ENCODE results near the gene AGMAT.

Gene AGMAT

DNA sequence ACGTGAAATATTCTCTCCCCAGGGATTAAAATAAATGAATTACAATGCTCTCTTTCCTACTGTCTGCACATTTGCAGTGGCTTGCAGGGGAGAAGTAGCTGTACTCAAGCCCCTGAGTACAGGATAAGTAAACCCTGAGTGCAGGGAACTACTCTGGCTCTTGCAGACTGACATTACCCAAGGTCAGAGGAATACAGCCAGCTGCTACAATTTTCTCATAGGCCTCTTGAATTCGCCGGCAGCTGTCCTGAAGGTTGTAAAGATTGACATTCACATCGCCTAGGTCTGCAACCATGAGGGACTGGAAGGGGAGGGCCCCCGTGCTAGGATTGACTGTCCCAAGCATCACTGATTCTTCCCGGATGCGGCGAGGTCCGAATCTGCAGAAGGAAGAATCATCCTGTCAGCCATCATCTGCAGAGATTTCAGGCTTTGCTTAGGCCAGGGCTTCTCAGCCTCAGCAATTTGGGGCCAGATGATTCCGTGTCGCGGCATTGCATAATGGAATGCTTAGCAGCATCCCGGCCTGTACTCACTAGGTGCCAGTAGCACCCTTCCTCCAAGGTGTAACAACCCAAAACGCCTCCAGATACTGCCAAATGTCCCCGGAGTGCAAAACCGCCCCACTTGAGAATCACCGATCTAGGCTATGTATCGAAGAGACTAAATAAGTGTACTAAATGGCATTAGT, 1.7 kb downstream of the AGMAT start:
- Histone ChIP-seq H3K27ac (ENCODE audit: low read length) (no peak overlapping the region), H3K9ac (ENCODE audit: low read depth, low read length) (no peak overlapping the region), H3K36me3 (ENCODE audit: insufficient read depth, low read length) (no peaks in the 10 kb centered on the region), H3K9me3 (ENCODE audit: insufficient read depth, low read length, severe bottlenecking) (no peaks in the 10 kb centered on the region), H3K4me3 (ENCODE audit: low read depth in 1 of 2, low read length in 2 of 2) (no peak overlapping the region), H2AFZ (ENCODE audit: low read depth, low read length) (no peak overlapping the region), H3K4me1 (ENCODE audit: insufficient read depth, low read length) (no peaks in the 10 kb centered on the region), H3K27me3 (ENCODE audit: insufficient read depth, low read length, poor library complexity) (no peaks in the 10 kb centered on the region), H3K4me2 (ENCODE audit: insufficient read depth, low read length) (no peak overlapping the region), H4K20me1 (ENCODE audit: insufficient read depth, low read length) (no peaks in the 10 kb centered on the region), H3K79me2 (ENCODE audit: insufficient read depth, low read length) (no peaks in the 10 kb centered on the region)
- ATAC-seq (ENCODE audit: insufficient read depth, low read depth) (no peak), DNase-seq (no peak)
- TF ChIP-seq, protein P1, sequence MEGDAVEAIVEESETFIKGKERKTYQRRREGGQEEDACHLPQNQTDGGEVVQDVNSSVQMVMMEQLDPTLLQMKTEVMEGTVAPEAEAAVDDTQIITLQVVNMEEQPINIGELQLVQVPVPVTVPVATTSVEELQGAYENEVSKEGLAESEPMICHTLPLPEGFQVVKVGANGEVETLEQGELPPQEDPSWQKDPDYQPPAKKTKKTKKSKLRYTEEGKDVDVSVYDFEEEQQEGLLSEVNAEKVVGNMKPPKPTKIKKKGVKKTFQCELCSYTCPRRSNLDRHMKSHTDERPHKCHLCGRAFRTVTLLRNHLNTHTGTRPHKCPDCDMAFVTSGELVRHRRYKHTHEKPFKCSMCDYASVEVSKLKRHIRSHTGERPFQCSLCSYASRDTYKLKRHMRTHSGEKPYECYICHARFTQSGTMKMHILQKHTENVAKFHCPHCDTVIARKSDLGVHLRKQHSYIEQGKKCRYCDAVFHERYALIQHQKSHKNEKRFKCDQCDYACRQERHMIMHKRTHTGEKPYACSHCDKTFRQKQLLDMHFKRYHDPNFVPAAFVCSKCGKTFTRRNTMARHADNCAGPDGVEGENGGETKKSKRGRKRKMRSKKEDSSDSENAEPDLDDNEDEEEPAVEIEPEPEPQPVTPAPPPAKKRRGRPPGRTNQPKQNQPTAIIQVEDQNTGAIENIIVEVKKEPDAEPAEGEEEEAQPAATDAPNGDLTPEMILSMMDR (IDR thresholded peaks at IDR 0.05; ENCODE audit: borderline replicate concordance, extremely low read depth, low read length, poor library complexity, severe bottlenecking), result no peak
- no peak for TF ChIP-seq EZH2 (IDR thresholded peaks at IDR 0.05; ENCODE audit: borderline replicate concordance, low read depth, low read length, severe bottlenecking)

DNA sequence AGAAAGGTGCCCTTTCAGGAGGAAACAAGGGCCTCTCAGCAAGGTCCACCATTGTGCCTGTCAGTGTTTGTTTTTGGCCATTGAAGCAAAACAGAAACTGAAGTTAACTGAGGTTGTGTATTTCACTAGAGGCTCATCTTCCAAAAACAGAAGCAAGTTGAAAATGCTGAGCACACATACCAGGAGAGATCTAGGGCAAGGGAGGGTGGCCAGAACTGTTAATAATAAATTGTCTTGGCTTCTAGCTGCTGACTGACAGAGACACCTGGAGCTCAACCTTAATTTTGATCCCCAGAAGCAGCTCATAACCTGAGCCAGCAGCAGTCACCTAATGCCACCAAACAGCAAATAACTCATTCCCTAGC, 5.2 kb downstream of the AGMAT start:
- no peak for TF ChIP-seq EZH2 (IDR thresholded peaks at IDR 0.05; ENCODE audit: borderline replicate concordance, low read depth, low read length, severe bottlenecking)
- TF ChIP-seq, protein P1 (IDR thresholded peaks at IDR 0.05; ENCODE audit: borderline replicate concordance, extremely low read depth, low read length, poor library complexity, severe bottlenecking), result no peak
- Histone ChIP-seq H3K4me2 (ENCODE audit: insufficient read depth, low read length) (no peak overlapping the region), H3K27ac (ENCODE audit: low read length) (no peak overlapping the region), H3K4me1 (ENCODE audit: insufficient read depth, low read length) (no peaks in the 10 kb centered on the region), H4K20me1 (ENCODE audit: insufficient read depth, low read length) (no peaks in the 10 kb centered on the region; the same call in 1 of the 2 replicates), H3K27me3 (ENCODE audit: insufficient read depth, low read length, poor library complexity) (no peaks in the 10 kb centered on the region), H3K9ac (ENCODE audit: low read depth, low read length) (no peak overlapping the region), H3K36me3 (ENCODE audit: insufficient read depth, low read length) (no peaks in the 10 kb centered on the region), H2AFZ (ENCODE audit: low read depth, low read length) (no peak overlapping the region), H3K9me3 (ENCODE audit: insufficient read depth, low read length, severe bottlenecking) (no peaks in the 10 kb centered on the region), H3K4me3 (ENCODE audit: low read depth in 1 of 2, low read length in 2 of 2) (no peak overlapping the region), H3K79me2 (ENCODE audit: insufficient read depth, low read length) (no peaks in the 10 kb centered on the region)
- ATAC-seq (ENCODE audit: insufficient read depth, low read depth), result no peak
- DNase-seq, result no peak

DNA sequence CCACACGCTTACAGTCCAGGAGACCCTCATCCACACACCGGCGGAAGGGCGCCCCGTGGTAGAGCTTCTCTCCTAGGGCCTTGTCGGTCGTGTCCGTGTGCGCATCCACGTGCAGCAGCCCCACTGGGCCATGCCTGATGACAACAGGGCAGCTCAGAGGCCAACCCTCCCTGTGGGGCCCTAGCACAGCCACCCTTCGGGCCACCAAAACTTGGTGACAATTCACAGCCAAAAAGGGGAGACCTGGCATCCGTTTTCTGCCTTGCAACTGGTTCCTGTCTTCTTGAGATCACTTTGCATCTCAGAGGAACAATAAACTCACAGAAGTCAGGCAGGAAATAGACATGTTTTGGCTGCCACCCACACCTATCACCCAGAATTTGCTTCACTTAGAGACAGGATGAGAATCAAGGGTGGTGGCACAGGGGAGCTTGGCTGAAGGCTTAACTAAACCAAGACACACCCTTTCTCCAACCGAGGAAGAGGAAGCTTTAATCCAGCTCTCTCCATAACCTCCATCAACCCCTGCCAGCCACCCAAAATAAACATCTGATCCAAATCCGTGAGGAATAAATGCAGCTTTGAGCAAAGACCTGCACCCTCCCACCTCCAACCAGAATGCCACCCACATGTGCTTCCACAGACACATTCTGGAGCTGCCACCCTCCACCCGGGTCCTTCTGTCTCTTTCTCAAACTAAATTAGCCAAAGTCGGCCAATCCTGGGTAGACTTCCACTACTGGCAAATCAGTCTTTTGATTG, 5.7 kb downstream of the AGMAT start:
- DNase-seq (no peak), ATAC-seq (ENCODE audit: insufficient read depth, low read depth) (no peak)
- Histone ChIP-seq H2AFZ (ENCODE audit: low read depth, low read length) (peak overlapping the region; percentile 17; the same call in 1 of the 2 replicates), H3K27ac (ENCODE audit: low read length) (no peak overlapping the region), H3K36me3 (ENCODE audit: insufficient read depth, low read length) (no peaks in the 10 kb centered on the region), H3K9ac (ENCODE audit: low read depth, low read length) (no peak overlapping the region), H3K4me1 (ENCODE audit: insufficient read depth, low read length) (no peaks in the 10 kb centered on the region), H3K9me3 (ENCODE audit: insufficient read depth, low read length, severe bottlenecking) (no peaks in the 10 kb centered on the region), H3K27me3 (ENCODE audit: insufficient read depth, low read length, poor library complexity) (no peaks in the 10 kb centered on the region), H3K4me2 (ENCODE audit: insufficient read depth, low read length) (no peak overlapping the region), H3K4me3 (ENCODE audit: low read depth in 1 of 2, low read length in 2 of 2) (no peak overlapping the region), H3K79me2 (ENCODE audit: insufficient read depth, low read length) (no peaks in the 10 kb centered on the region), H4K20me1 (ENCODE audit: insufficient read depth, low read length) (no peaks in the 10 kb centered on the region; the same call in 1 of the 2 replicates)
- TF ChIP-seq, protein P1 (IDR thresholded peaks at IDR 0.05; ENCODE audit: borderline replicate concordance, extremely low read depth, low read length, poor library complexity, severe bottlenecking), result no peak
- no peak for TF ChIP-seq EZH2 (IDR thresholded peaks at IDR 0.05; ENCODE audit: borderline replicate concordance, low read depth, low read length, severe bottlenecking)
